ENCODE measurements around the gene M1AP.

Gene M1AP

DNA sequence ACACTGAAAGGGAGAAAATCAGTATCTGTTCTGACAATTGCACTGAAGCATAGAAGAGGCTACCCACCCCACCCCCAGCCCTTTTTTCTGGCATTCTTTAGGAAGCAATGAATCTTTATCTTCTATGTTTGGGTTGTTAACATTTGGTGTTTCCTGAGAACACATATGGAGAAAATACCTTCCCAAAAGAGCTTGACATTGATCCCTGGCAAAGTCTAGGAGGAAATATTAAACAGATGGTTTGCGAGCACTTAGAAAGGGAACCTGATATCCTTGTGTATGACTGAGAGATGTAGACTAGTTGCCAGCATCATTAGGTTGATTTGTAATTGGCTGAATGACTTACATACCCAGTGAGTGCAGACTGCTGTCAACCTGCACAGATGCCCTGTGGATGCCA is 50.7 kb downstream of the M1AP start:
- peak; percentile 48 for DNase-seq (ENCODE audit: low read depth)

DNA sequence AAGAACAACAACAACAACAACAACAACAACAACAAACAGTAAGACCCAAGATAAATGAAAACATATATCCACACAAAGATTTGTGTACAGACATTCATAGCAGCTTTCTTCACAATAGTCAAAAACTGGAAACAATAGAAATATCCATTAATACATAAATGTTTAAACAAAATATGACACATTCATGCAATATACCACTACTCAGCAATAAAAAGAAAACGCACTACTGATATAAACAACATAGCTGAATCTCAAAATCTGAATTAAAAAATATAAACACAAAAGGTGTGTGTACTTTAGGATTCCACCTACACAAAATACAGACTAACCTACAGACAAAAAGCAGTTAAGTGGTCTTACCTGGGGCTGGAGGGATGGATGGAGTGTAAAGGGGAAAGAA is 51.5 kb downstream of the M1AP start:
- DNase-seq (ENCODE audit: low read depth), result no peak

DNA sequence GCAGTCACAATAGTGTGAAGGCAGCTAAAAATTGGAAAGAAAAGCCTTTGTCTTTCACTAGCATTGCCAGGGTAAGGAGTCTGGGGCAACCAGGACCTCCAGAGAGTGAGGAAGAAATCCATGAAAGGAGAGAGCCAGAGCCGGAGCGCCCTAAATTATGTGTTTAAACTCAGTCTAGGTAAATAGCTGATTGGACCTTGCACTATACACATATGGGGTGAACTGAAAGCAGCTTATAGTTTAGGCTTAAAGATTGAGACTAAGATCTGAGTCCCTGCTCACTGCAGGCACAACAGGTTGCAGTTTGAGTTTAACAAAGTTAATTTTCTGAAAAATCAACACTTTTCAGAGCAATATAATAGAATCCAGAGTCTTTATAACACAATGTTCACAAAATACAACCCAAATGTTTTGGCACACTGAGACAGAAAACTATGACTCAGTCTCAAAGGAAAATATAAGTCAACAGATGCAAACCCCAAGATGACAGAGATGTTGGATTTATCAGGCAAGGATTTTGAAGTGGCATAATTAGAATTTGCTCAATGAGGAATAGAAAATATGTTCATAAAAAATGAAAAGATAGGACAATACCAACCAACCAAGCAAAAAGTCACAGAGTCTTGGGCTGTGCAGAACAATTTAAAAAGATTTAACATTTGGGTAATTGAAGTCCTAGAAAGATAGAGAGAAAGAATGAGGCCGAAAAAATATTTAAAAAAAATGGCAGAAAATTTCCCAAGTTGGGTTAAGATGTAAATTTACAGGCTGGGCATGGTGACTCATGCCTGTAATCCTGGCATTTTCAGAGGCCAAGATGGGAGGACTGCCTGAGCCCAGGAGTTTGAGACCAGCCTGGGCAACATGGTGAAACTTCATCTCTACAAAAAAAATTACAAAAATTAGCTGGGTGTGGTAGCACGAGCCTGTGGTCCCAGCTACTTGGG is 54.0 kb downstream of the M1AP start:
- DNase-seq (ENCODE audit: low read depth), result peak; percentile 8

DNA sequence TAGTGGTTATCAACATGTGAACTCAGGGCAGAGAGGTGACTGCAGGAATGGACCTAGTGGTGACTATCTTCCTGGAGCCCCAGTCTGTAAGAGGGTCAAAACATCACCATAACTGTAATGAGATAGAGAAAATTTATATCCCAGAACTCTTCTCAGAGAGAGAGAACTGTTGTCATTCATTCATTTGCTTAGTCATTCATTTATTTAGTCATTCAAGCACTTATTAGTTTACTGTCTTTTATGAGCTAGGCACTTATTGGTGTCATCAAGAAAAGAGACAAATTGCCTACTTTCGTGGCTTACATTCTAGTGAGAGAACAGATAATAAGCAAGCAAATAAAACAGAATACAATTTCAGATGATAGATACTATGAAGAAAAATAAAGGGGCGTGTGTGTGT is 59.5 kb downstream of the M1AP start:
- DNase-seq (ENCODE audit: low read depth), result no peak

DNA sequence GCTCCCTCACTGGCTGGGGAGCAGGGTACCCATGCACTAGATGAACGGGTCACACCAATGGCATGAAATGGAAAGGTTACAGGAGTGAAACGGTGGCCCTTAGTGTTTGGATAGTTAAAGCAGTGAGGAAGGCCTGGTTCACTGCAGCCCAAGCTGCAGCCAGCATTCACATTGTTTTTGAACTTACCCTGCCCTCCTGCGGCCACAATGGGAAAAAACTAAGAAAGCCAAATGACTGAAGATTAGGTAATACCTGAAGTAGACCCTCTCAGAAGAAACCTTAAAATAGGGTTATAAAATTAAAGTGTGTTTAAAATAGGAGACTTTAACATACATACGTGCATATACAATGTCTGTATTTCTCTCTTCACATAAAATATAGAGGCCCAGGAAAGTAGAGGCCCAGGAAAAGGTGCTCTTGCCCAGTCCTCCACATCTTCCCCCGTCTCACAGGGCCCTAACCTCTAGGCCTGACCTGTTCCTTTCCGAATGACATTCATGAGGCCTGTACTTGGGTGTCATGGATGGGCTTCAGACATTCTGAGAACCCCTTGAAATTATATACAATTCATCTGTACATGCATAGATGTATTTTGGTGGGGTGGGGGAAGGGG is 60.4 kb downstream of the M1AP start:
- peak; percentile 66 for DNase-seq (ENCODE audit: low read depth)

DNA sequence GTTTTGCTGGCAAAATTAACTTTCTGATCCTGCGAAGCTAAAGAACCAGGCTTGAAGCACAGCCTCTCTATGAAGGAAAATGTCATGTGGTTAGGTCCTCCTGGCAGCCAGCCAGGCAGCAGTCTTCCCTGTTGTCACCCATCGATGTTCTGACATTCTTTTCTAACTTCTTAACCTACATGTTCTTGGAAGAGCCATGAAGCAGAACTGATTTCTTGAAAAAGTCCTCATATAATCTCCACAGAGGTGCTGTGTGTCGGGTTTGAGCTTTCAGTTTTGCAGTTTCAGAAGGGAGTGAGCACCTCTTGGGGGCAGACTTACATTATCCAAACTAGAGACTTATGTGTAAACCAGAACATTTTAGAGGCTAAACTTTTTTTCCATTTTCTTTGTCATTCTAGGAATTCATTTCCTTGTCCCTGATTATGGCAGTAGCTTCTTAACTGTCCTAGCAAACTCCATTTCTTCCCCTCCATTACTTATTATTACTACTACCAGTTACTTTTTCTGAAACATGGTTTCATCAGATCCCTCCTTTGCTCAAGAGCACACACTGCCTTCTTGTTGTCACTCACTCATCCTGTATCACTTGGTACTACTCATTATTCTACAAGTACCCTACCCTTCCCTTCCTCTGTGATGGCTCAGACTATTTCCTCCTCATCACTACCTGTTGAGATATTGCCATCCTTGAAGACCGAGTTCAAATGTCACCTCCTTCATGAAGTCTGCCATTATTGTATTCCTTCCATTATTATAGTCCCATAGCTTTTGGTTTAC is 62.5 kb downstream of the M1AP start:
- peak; percentile 20 for DNase-seq (ENCODE audit: low read depth)

DNA sequence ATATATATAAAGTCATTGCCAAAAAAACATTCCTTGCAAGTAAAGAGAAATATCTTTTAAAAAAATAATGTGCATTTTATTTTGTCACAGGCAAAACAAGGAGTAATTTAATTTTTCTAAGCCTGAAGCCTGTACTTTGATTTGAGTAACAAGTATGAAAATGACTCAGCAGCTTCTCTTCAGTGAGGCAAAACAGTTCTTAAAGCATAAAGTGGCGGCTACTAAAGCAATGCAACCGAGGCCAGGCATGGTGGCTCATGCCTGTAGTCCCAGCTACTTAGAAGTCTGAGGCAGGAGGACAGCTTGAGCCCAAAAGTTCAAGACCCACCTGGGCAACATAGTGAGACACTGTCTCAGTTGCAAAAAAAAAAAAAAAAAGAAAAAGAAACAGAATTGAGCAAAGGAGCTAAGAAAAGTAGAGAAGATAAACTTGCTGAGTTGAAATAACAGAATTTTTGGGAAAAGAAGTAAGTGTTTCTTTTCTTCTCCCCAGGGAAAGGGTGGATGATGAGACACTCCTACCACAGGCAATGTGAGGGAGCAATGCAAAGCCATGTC is 64.0 kb downstream of the M1AP start:
- DNase-seq (ENCODE audit: low read depth), result peak; percentile 49

DNA sequence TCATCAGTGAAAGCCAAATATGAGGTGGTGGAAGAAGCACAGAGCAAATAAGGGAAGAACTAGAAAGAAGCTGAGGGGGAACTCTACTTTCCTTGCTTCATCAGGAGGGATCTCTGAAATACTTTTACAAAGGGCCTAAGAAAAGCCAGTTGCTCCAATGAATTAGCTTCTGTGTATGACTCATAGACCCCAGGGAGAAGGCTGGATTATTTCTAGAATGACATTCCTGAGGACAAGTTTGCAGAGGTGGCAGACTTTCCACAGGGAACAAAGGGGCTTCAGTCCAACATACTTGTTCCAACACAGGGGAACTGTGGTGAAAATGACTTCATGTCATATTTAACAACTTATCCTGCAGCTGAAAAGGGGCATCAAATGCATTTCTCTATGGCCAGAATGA is 64.6 kb downstream of the M1AP start:
- peak; percentile 58 for DNase-seq (ENCODE audit: low read depth)

DNA sequence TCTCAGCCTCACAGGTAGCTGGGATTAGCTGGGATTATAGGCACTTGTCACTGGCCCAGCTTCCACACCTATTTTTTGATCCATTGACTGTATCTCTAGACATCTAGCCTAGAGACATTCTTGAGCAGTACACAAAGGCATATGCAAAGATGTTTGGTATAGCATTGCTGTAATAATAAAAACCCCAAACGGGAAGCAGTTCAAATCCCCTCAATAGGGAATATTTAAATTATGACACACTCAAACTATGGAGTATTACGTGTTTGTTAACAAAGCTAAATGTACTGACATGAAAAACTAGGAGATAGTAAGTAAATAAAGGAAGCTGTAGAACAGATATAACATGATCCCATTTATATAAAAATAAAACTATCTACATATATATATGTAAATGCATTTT is 65.9 kb downstream of the M1AP start:
- no peak for DNase-seq (ENCODE audit: low read depth)

DNA sequence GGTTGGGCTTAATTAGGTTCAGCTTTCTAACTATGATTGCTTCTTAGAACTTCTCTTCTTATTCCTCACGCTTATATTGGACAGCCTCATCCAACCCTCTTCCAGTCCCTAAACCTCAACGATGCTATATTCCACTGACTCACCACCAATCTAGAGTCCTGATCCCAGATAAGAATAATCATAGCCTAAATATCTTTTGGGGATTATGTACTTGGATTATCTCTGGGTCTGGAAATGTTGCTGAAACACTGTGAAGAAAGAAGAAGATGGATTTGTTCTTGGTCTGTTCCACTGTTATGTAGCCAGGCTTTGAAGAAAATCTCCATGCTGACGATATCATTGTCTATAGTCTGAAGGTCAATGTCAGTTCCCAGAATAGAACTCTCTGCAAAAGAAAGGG is 66.7 kb downstream of the M1AP start:
- no peak for DNase-seq (ENCODE audit: low read depth)

DNA sequence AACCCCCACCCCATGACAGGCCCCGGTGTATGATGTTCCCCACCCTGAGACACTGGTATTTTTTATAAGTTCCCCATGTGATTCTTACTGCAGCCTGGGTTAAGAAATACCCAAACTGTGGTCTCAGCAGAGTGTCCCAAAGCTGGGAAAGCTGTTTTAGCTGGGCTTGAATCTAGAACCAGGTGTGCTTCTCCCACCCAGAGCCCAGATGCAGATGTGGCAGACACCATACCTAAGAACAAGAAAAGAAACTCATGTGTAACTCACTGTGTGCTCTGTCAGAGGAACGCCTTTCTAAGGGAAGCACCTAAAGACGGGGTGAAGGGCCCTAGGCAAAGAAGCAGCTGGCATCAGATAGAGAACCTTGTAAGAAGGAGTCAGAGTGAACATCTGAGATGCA is 69.7 kb downstream of the M1AP start:
- no peak for DNase-seq (ENCODE audit: low read depth)

DNA sequence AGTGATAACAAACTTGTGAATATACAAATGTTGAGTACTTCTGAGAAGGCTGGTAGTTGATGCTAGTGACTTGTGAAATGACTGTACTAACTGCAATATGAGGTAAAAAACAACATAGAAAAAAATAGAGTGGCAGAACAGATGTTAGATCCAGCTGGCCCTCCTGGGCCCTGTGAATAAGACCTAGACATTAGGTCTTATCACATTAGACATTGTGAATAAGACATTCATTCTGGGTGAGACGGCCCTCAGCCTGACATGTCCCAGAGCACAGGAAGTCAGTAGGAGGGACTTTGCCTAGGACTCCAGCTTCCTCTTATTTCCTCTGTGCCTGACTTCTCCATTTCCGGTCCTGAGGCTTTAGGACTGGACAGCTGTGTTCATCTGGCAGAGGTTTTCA is 70.7 kb downstream of the M1AP start:
- DNase-seq (ENCODE audit: low read depth), result no peak

DNA sequence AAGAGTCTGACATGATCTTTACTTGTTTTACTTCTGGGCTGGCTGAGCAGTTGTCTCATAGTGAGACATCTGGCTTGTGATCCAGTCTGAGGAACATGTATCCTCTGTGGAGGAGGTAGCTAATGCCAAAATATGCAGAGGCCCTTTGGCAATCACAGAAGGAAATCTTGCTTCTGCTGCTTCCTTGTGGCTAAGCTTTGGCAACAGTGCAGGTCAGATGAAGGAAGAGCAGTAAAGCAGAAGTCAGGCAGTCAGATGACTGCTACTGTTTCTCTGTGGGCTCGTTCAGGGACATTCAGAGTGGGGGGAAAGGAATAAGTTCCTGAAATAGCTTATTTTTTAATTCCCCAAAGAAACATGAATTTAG is 71.3 kb downstream of the M1AP start:
- peak; percentile 96 for DNase-seq (ENCODE audit: low read depth)

DNA sequence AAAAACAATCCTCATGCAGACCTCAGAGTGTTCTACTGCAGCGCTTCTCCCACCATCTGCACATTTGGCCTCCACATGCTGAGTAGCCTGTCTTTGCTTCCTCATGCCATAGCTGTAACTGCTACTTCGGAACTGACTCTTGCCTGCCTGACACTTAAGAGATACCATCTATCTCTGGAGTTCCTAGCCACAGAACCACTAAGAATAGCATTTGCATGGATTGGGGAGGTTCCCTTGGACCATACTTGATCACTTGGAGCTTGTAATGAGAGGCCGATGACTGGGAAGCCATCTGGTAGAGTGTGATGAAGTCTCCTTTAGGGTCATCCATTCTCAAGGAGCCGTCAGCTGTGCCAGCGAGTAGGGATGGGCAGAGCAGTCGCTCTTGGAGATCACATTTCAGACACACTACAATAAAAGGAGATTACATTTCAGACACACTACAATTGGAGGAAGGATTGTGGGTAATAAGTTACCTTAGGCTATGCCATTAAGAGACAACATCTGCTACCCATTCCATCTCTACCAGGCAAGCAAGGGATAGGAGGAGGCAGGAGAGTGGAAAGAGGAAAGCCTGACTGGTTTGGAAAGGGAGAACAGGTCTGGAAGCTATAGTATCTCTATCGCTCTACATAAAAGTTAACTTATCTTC is 71.8 kb downstream of the M1AP start:
- DNase-seq (ENCODE audit: low read depth), result peak; percentile 78

DNA sequence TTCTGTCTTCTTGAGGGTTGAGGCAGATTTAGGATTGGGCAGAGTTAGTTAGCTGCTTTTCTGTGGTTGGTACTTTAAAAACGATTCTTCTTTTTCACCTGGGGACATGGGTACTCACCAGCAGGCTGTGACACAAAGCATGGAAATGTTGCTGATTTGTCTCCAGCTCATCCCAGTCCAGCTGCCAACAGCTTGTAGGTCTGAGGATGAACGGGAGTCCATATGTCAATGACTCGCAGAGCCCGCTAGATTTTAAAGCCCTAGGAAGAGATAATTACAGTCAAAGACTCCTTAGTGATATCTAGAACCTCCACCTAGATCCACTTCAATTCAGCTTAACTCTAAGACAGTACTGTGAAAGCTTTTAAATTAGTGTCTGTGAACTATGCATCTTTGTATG is 72.8 kb downstream of the M1AP start:
- DNase-seq (ENCODE audit: low read depth), result no peak

DNA sequence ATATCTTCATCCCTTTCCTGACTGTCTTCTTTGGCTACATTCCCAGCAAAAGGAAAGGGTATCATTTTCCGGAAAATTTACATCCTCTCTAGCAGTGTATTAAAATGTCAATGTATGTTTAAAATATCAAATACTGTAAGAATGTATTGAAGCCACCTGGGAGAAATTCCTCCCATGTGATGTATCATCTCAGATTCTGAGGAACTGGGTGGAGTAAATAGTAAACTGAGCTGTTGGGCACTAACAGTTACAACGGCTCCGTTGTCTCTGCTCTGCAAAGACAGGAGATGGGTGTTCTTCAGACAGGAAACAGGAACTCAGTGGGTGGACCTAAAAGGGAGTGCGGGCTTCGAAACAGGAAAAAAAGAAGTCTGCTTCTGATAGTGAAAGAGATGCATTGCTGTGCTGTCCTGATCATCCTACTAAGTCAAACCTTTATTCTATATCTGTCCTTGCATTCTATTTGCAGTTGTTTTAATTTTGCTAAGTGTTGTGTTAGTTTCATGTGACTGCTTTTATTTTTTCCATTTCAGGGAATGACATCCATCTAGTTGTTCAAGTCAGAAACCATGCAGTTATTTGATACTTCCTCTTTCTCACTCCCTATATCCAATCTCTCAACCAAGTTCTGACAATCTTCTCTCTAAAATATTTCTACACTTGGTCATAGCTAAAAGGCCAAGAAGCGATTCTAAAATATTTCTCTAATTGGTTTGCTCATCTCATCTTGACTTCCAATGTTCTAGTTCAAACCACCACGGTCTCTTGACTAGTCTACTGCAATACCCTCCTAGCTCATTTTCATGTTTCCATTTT is 74.2 kb downstream of the M1AP start:
- peak; percentile 80 for DNase-seq (ENCODE audit: low read depth)

DNA sequence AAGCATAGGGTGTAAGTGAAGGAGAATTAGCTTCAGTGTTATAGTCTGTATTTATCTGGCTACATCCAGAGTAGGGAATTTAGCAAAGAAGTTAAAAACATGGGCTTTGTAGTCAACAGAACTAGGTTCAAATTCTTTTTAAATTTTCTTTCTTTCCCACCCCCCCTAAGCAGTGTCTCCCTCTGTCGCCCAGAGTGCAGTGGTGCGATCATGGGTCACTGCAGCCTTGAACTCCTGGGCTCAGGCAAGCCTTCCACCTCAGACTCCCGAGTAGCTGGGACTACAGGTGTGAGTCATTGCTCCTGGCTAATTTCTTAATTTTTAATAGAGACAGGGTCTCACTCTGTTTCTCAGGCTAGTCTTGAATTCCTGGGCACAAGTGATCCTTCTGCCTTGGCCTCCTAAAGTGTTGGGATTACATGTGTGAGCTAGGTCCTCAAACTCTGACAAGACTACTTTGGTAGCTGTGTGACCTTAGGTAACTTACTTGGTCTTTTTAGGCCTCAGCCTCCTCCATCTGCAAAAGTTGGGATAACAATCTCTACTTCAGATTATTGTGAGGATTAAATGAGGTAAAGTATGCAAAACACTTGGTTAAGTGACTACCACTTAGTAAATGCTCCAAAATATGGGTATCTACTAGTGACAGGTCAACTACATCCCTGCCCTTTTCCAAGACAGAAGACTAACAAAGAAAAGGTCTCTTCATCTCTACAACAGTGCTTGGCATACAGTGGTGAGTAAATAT is 75.8 kb downstream of the M1AP start:
- DNase-seq (ENCODE audit: low read depth), result no peak

DNA sequence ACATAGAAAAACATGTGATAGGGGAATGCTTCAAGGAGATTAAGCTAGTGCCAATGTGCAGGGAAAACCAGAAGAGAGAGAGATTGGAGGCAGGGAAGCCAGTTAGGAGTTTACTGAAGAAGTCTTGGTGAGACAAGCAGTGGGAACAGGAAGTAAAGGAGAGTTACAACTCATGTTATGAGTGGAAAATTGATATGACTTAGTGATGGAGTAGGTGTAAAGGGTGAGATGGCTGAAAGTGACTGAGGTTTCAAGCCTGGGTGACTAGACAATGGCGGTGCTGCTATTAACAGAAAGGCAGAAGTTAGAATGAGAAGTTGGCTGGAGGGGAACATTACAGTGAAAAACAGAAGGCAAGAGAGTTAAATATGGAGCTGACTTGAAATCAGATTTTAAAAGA is 77.1 kb downstream of the M1AP start:
- no peak for DNase-seq (ENCODE audit: low read depth)

DNA sequence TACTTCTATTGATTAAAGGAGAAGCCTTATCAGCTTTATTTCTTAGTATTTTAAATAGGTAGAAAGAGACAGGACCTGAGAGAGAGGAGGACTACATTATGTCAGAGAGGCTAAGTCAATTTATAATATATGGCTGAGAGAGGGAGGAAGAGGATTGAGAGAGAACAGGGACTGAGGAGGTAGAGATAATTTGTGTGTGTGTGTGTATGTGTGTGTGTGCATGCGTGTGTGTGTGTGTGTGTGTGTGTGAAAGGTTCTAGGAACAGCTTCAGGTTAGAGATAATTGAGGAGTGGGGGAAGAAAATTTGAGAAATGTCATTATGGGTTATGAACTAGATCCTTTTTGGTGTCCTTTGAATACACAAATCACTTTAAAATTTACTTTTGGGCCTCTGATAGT is 78.4 kb downstream of the M1AP start:
- DNase-seq (ENCODE audit: low read depth), result no peak

DNA sequence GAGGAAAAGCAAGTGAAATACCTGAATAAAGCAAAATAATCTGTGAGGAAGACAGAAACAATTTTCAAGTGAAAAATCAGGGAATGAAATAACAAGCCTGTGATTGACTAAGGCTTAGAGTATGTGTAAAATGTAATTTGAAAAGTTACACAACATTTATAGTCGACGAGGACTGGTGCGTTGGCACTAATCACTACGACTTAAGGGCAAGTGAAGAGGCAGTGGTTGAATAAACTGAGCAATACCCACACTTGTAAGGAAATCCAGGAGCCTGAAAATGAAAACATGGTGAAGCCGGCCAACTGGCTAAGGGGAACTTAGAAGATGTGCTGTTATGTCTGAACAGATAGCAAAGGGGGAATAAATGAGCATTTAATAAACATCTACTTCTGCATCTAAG is 80.2 kb downstream of the M1AP start:
- DNase-seq (ENCODE audit: low read depth), result peak; percentile 95

DNA sequence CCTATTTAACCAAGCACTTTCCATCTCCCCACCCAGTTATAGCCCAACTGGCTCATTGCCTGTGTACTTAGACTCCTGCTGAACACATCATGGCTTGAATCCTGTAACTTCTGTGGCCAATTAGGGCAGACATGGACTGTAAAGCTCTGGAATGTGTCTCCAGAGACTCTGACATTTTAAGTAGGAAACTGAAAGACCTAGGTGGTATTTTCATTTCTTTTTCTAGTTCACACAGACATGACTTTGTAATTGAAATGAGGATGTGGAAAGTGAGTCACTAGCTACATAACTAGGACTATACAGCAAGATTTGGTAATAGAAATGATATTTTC is 81.4 kb downstream of the M1AP start:
- peak; percentile 97 for DNase-seq (ENCODE audit: low read depth)
